KBM-7 (cell line): ENCODE measurements around the gene ZXDC.

ENCODE experiments used
- DNase-seq: peaks from one replicate; pipeline ENCODE4 v3.0.0-alpha.2; 2015
- in situ Hi-C: fragments of 300-500 bp; cut with MboI; formaldehyde crosslinking; loops from 2 replicates; pipeline ENCODE4 v1.14.3; 2020; ENCODE audit warnings: low sequenced_read_pairs, low pct_unique_long_range_greater_than_20kb, mixed read lengths

The ZXDC gene

GRCh38 chr3:126493051-126493450 is 17.4 kb upstream of the ZXDC start:
- in situ Hi-C loops: no loop called here
- DNase-seq: no peak

- in situ Hi-C loops: no loop called here
These were observed 15.7 kb upstream of the ZXDC start for GRCh38 chr3:126491221-126492013.

GRCh38 chr3:126490619-126491018 is 14.9 kb upstream of the ZXDC start:
- in situ Hi-C loops: no loop called here
- no peak for DNase-seq

More at GRCh38 chr3:126491221-126492013, 15.7 kb upstream of the ZXDC start:
- no peak for DNase-seq

GRCh38 chr3:126488886-126489569 is 13.3 kb upstream of the ZXDC start:
- in situ Hi-C loops: no loop called here
- DNase-seq: no peak

GRCh38 chr3:126488185-126488584 is 12.5 kb upstream of the ZXDC start:
- in situ Hi-C loops: no loop called here
- DNase-seq: peak; percentile 47

GRCh38 chr3:126487151-126487771 is 11.6 kb upstream of the ZXDC start:
- DNase-seq: peak; percentile 80
- in situ Hi-C loops: no loop called here

- no peak for DNase-seq
- in situ Hi-C loops: no loop called here
These were observed 10.7 kb upstream of the ZXDC start for GRCh38 chr3:126486360-126486847.

GRCh38 chr3:126485956-126486355 is 10.3 kb upstream of the ZXDC start:
- in situ Hi-C loops: no loop called here
- no peak for DNase-seq

- in situ Hi-C loops: no loop called here
- DNase-seq: no peak
These were observed 9.6 kb upstream of the ZXDC start for GRCh38 chr3:126485176-126485897.

- in situ Hi-C loops: no loop called here
- no peak for DNase-seq
These were observed 9.0 kb upstream of the ZXDC start for GRCh38 chr3:126484662-126485061.

GRCh38 chr3:126484148-126484547 is 8.5 kb upstream of the ZXDC start:
- in situ Hi-C loops: no loop called here
- no peak for DNase-seq

- DNase-seq: no peak
- in situ Hi-C loops: no loop called here
These were observed 7.7 kb upstream of the ZXDC start for GRCh38 chr3:126483321-126483761.

- in situ Hi-C loops: no loop called here
- DNase-seq: no peak
These were observed 7.0 kb upstream of the ZXDC start for GRCh38 chr3:126482503-126483255.

- in situ Hi-C loops: no loop called here
- DNase-seq: no peak
These were observed 6.3 kb upstream of the ZXDC start for GRCh38 chr3:126481808-126482502.

- DNase-seq: no peak
- in situ Hi-C loops: no loop called here
These were observed 5.2 kb upstream of the ZXDC start for GRCh38 chr3:126480861-126481260.

- DNase-seq: no peak
- in situ Hi-C loops: no loop called here
These were observed 4.5 kb upstream of the ZXDC start for GRCh38 chr3:126480206-126480605.

GRCh38 chr3:126479642-126480041 is 4.0 kb upstream of the ZXDC start:
- no peak for DNase-seq
- in situ Hi-C loops: no loop called here

- in situ Hi-C loops: no loop called here
- DNase-seq: no peak
These were observed 3.1 kb upstream of the ZXDC start for GRCh38 chr3:126478581-126479310.
